Ramos (cell line): ENCODE data around the gene PTPRE.

ENCODE experiments used
- in situ Hi-C: fragments of 300-500 bp; cut with MboI; formaldehyde crosslinking; loops from one replicate; pipeline ENCODE4 v1.14.3; 2022; ENCODE audit warnings: low sequenced_read_pairs; ENCODE audit not compliant: unreplicated experiment

Gene PTPRE

GRCh38 chr10:127993056-127993690 lies 86.3 kb downstream of the PTPRE start:
- in situ Hi-C loops: no loop called here

- in situ Hi-C loops: no loop called here
These were observed 89.0 kb downstream of the PTPRE start for GRCh38 chr10:127995939-127996338.

GRCh38 chr10:127996586-127996985 lies 89.7 kb downstream of the PTPRE start:
- in situ Hi-C loops: no loop called here

- in situ Hi-C loops: no loop called here
These were observed 90.4 kb downstream of the PTPRE start for GRCh38 chr10:127997271-127997670.

GRCh38 chr10:127997937-127998336 lies 91.0 kb downstream of the PTPRE start:
- in situ Hi-C loops: no loop called here

GRCh38 chr10:127998501-127999144 lies 91.7 kb downstream of the PTPRE start:
- in situ Hi-C loops: no loop called here

- in situ Hi-C loops: no loop called here
These were observed 92.6 kb downstream of the PTPRE start for GRCh38 chr10:127999297-128000129.

- in situ Hi-C loops: no loop called here
These were observed 93.8 kb downstream of the PTPRE start for GRCh38 chr10:128000471-128001362.

GRCh38 chr10:128001363-128001745 lies 94.5 kb downstream of the PTPRE start:
- in situ Hi-C loops: no loop called here

- in situ Hi-C loops: no loop called here
These were observed 94.9 kb downstream of the PTPRE start for GRCh38 chr10:128001849-128002248.

GRCh38 chr10:128003521-128003920 lies 96.6 kb downstream of the PTPRE start:
- in situ Hi-C loops: no loop called here

- in situ Hi-C loops: no loop called here
These were observed 99.0 kb downstream of the PTPRE start for GRCh38 chr10:128005858-128006257.

GRCh38 chr10:128007056-128007455 lies 100.2 kb downstream of the PTPRE start:
- in situ Hi-C loops: no loop called here

- in situ Hi-C loops: no loop called here
These were observed 101.1 kb downstream of the PTPRE start for GRCh38 chr10:128007971-128008370.

GRCh38 chr10:128008521-128009250 lies 101.8 kb downstream of the PTPRE start:
- in situ Hi-C loops: no loop called here

- in situ Hi-C loops: loop anchor here (10.0 kb wide), 1 partner anchor 295 kb away; no protein-coding TSS in a partner anchor
These were observed 102.6 kb downstream of the PTPRE start for GRCh38 chr10:128009372-128010126.

GRCh38 chr10:128011059-128011979 lies 104.4 kb downstream of the PTPRE start:
- in situ Hi-C loops: loop anchor here (10.0 kb wide), 1 partner anchor 297 kb away; no protein-coding TSS in a partner anchor

GRCh38 chr10:128013626-128014025 lies 106.7 kb downstream of the PTPRE start:
- in situ Hi-C loops: loop anchor here (10.0 kb wide), 1 partner anchor 299 kb away; no protein-coding TSS in a partner anchor
